Measurements from ENCODE around the gene WWOX. TPM values are rescaled to one million over a fixed set of nuclear protein-coding genes. Genes with fewer than 3 reads are reported as not detected.

WWOX gene
- total RNA-seq, 1 donor from 2014 or later = 15.8 TPM

DNA sequence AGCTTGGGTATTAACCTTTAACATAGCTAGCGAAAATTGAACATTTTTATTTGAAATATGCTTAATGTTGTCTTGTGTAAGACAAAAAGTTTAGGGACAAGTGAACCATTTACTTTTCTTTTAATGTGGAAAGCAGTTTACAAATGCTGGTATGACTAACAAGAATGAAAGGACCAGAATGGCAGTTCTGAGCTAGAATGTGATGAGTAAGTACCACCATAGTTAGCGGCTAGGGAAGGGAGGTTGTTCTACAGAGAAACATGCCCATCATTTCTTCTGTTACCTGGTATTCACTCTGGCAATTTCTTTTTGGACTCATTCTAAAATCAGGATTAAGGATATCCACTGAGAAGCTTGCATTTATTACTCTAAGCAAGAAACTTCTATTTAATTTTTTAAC is 121.1 kb downstream of the WWOX start:
- no peak for DNase-seq (ENCODE audit: low spot score)

DNA sequence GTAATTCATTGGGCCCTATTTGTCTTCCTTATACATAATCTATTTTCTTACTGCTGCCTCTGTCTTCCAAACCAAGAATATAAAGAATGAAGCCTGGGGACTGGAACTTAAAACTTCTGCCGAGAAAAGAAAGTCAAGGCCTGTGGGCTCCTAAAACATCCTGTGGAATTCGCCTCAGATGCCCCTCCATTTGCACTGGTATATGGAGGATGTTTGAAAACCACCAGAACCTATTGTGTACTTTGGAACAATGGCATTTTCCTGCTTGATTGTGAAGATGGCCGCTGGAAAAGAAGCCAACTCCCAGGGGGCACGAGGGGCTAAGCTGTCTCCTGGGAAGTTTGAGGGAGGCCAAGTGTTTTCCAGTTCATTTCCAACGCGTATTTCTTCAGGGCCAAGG is 122.4 kb downstream of the WWOX start:
- DNase-seq (ENCODE audit: low spot score) = no peak

DNA sequence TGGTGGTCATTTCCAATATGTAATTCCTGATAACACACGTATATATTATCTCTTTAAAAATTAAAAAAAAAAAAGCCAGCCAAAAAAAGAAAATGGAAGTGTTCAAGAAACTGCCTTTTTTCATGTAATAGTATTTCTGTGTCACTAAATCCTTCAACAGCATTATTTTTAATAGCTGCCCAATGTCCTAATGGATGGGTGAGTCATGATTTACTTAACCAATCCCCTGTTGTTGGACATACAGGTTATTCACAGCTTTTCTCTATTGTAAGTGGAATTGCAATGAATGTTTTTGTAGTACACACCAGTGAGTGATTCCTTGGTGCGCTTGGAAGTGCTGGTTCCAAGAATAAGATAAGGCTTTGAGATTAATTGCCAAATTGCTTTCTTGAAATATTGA is 124.9 kb downstream of the WWOX start:
- DNase-seq (ENCODE audit: low spot score) = no peak

DNA sequence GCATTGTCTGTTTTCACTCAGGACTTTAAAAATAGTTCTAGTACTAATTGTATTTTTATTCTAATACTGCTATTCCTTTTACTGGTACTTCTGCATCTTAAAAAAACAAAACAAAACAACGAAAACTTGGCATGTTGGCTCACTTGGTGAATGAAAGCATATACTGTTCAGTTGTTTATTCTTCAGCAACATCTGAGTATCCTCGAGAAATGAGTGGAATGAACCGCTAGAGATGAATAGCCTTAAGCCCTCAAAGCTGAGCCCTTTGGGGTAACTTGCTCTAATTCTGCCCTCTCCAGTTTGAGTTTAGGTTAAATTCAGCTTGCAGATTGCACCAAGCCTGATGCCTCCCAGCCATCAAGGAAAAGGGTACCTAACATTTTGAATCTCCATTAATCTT is 126.5 kb downstream of the WWOX start:
- DNase-seq (ENCODE audit: low spot score) = no peak

DNA sequence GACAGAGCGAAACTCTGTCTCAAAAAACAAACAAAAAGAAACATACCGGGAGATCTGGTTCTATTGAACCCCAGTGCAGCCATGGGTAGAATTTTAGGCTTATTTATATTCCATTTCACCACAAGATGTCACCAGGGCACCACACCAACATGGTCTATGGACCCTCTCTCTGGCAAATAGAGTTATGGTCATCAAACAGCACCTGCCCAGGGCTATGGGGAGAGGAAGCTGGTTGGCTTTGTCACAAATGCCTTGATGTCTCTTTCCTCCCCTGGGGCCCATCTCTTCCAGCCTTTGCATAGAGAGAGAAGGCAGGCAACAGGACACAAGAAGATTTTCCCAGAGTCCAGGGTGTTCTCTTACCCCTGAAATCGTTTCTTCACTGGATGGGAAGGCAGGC is 128.4 kb downstream of the WWOX start:
- DNase-seq (ENCODE audit: low spot score) = no peak

DNA sequence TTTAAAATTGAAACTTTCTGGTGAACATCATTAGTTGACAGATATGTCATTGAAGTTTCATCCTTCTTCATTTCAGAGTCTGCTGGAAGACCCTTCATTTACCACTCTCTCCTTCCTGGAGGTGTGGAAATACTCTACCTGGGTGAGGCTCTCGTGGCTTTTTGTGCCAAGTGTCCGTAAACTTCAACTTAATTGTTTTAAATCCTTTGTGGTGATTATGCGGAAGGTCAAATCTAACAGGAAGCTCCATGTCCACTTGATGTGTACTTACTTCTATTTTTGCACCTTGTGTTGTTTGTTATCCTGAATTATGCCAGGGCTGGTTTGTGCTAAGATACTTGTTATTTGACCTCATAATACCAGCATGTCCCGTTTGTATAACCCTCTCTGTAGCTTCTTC is 129.2 kb downstream of the WWOX start:
- DNase-seq (ENCODE audit: low spot score) = no peak

DNA sequence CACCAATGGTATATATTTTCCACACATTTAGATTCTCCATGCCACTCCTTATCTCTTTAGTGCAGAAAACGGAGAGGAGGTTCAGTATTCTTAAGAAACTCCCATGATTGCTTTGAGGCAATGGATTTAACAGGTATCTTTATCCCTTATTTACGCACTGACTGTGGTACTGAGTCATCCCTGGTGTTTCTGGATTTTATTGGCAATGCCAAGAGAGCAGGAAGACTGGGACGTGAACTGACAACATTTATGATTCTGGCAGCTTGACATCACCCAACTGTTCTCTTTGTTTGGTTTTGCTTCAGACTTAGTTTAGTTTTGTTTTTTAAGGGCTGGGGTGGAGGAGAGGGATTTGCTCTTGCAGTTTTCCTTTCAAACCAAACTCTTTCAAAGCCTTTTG is 131.4 kb downstream of the WWOX start:
- no peak for DNase-seq (ENCODE audit: low spot score)

DNA sequence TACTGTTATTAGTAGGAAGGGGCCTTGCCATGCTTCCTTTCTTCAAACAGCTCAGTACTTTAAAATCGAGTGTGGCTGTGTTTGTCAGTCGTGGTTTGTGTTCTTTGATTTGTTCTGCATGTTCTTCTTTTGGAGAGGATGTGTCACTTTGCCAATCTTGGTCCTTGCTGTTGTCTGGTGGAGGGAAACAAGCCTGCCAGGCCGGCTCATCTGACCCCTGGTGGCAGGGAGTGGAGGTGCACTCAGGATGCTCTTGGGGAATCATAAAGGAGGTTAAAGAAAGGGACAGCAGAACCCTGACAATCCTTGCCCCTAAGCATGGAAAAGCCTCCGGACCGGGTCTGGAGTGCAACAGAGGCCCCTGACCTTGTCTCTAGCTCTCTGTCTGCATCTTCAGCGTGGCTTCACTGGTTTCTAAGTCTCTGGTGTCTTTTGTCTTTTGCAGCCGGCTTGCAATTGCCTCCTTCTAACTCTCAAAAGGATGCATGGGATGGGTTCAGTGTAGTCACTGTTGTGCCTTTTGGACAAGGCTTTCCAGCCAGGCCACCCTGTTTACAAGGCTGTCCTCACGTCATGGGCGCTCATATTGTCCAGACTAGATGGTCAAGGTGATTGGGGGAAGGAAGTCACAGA is 135.8 kb downstream of the WWOX start:
- DNase-seq (ENCODE audit: low spot score) = no peak

DNA sequence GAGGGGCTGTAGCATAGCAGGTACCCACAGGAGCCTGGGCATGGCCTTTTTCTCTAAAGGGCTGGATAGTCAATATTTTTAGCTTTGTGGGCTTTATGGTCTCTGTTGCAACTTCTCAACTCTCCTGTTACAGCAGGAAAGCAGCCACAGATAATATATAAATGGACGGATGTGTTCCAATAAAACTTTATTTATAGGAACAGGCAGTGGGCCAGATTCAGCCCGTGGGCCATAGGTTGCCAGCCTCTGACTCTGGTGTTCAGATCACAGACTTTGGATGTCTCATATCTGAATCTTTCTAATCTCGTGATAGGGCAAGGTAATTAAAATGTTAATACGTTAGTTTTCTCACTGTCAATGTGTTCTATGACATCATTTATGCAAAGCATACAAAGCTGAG is 136.4 kb downstream of the WWOX start:
- no peak for DNase-seq (ENCODE audit: low spot score)

DNA sequence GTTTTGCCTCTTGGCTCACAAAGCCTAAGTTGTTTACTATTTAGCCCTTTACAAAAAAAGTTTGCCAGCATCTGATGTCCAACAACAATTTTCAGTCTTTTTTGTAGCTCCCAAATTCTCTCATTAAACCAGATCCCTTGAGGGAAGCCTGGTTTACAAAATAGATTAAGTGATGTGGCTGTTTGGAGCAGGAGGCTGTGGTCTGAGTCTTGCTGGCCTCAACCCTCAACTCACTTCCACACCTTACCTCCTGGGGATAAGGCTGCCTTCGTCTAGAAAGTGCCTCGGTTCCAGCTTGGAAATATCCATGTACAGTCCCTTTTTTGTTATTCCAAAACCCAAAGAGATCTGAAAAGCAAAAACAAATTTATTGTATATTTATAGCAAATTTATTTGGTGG is 138.4 kb downstream of the WWOX start:
- no peak for DNase-seq (ENCODE audit: low spot score)

DNA sequence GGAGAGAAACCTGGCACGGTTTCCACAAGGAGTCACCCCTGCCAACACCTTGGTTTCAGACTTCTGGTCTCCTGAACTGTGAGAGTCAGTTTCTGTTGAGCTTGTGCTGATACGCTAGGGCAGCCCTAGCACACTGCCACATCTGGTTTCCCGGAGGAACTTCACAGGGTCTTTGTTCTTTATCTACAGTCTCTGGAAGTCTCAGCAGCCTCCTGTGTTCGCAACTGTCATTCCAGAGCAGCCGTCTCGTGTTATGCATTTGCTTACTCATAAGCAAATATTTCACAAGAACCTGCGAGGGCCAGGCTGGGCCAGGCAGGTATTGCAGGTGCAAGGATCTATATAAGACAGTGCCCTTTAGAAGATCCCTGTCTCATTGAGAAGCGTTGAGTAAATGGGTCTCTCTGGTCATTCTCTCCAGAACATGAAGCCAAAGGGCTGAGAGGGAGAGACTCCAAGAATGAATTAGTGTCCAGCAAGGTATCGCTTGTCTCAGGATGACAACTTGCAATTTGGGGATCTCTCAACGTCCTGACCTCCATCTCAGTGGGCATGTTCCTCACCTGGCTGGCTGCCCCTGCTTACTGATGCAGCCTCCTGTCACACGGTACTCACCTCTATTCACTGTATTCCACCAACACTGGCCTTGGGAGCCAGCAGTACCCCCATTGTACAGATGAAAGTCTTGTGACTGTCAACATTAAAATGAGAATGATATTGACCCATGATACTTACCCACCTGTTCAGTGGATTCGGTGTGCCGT is 141.2 kb downstream of the WWOX start:
- no peak for DNase-seq (ENCODE audit: low spot score)

DNA sequence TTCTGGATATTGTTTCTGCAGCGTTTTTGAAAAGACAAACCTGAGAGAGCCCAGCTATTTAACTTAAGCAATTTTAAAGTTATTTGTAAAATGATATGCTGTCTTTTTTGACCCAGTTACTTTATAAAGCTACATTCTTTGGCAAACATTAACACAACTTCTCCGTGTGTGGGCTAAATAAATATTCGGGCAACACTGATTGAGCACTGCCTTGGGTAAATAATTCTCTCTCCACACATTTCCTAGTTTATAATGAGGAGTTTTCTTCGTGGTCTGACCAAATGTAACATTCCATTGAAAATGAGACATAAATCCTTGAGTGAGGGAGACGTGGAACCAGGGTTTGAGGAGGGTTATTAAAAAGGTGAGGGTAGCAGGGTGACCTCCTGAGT is 142.8 kb downstream of the WWOX start:
- DNase-seq (ENCODE audit: low spot score) = no peak

DNA sequence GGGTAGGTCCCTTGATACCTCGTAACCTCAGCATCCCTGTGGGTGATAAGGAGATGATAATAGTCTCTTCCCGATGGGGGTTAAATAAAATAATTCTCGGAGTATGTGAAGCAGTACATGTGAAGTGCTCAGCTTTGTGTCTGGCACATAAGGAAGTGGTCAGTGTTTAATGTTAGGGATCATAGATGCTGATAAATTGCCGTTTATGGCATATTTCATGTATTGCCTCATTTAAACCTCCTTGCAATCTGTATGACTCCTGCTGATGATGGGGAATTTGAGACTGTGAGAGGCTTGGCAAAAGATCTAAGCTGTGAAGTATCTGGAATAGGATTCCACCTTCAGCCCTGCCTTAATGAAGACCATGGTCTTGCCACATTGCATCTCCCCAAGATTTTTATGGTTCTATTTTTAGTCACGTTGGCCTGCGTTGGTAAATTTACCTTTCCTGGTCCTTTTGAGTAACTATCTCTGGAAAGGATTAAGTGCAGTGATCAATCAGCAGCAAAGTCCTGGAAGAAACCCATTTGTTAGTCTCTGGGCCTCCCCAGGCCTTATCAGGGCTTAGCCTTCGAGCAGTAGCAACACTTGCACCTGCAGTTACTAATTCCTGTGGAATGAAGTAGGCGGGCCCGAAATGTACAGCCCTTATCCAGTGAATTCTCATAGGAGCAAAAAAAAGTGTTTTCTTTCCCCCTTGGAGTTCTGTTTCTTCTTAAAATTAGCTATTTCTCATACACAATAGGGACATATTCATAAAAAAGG is 144.9 kb downstream of the WWOX start:
- DNase-seq (ENCODE audit: low spot score) = no peak

DNA sequence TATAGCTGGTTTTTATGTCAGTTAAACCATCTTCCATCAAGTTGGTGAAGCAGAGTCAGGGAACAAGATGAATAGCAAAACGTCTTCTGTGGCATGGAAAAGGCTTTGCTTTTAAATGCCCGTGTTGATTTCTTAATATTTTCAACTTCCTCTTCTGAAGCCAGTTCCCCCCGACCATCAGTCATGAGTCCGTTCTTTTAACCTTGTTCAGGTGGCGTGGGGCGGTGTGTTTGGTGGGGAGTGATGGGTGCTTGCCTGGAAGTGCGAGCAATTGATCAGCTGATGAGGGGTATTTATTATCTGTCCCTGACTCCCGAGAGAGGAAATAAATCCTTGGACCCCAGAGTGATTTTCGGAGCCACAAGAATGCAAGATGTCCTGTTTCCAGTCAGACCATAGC is 147.1 kb downstream of the WWOX start:
- no peak for DNase-seq (ENCODE audit: low spot score)

DNA sequence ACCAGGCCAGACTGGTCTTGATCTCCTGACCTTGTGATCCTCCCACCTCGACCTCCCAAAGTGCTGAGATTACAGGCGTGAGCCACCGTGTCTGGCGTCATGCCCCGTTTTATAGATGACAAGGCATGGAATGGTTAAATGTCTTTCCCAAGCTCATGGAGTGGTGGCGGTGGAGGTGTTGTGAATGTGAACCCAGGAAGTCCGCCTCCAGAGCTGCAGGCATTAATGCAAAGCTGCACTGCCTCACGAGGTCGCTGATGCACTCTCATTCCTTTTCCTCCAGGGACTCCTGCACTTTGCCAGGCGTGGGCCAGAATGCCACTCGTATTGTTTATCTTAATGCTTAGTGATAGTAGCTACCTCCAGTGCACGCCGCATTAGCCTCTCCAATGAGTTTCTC is 149.6 kb downstream of the WWOX start:
- DNase-seq (ENCODE audit: low spot score) = no peak

DNA sequence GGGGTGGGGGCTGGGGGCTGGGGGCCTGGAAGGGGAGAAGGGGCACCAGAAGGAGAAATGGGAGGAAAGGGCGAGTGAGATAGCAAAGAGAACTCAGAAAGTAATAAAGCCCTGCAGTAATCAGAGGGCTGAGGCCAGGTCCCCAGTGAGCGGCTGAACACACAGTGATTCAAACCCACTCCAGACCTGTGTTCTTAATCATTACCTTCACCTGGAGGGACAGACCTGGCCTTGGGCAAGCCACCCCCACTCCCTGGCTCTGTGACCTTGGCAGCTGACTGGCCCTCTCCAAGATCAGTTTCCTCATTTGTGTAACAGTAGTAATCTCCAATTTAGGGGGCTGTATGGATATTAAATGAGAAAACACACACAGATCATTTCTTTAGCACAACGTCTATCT is 150.4 kb downstream of the WWOX start:
- DNase-seq (ENCODE audit: low spot score) = no peak

DNA sequence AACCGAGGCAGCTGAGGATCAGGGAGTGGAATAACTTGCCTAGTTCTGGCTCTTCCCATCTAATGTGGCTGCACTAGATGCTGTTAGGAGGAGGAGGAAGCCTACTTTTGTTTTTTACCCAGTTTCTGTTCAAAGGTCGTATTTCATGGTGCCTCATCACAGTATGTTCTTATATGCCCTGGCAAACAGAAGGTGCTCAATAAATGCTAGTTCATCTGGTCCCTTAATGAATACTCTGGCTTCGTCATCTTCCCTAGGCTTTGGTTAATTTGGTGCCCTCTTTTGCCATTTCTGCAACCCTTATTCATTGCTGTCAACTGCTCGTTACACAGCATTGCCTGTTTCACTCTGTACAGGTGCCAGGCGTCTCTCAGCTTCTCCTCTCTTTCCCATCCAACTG is 151.7 kb downstream of the WWOX start:
- DNase-seq (ENCODE audit: low spot score) = no peak

DNA sequence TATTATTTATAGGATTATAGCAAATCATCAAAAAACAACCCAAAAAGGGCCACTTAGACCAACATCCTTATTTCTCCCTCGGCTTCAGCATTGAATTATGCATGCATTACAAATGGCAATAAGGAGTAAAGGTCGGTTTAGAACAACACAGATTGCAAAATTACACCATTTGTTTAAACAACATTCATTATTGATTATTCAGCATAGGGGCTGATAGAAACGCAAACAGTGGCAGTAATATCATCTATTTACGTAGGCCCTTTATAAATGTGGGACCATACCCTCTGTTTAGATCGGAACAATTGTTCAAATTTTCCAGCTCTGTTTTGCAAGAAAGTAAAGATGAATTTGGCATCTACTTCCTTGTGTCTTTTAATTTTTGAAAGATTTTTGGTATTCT is 153.3 kb downstream of the WWOX start:
- DNase-seq (ENCODE audit: low spot score) = no peak

DNA sequence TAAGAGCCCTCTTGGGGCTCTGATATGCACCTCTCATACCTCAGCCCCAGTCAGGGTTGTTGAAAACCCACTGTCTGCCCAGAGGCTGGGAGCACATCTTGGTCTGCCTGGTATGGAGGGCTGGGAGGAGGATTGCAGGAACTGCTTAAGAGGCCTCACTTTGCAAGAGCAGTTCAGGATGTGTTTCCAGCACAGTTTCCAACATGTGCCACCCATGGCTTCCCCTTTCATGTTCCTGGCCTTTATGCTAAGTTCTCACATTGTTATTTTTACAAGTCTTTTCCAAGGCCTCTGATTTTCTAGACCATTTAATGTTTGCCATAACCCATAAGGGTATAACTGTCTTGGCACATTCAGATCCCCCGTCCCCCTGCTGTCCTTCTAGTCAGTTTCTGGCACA is 155.4 kb downstream of the WWOX start:
- DNase-seq (ENCODE audit: low spot score) = no peak

DNA sequence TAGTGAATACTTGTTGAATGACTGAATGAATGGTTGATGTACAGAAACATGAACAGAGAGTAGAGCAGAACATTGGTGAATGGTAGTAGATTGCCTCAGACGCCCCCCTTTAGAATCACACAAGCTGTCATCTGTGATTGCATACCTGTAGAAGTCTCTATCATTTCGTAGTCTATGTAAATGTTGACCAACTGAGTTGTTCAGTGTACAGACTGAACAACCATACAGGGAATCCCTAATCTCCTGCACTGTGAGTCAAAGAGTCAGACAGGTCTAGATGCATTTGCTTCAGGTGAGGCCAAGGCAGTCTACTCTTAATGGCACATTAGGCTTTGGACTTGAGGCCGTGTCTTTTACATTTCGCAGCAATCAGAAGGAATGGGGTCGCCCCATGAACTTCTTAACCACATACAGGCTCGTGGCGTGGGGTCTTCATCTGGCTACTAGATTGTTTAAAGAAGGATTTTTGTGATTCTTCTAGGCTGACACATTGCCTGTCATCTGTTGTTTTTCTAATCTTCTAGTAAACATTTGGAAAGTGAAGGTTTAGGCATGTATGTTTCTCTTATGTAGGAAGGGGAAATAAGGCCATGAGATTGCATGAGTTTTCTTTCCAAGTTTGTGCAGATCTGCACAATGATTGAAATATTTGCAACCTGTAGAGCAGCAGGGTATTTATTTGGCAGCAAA is 157.4 kb downstream of the WWOX start:
- DNase-seq (ENCODE audit: low spot score) = no peak

DNA sequence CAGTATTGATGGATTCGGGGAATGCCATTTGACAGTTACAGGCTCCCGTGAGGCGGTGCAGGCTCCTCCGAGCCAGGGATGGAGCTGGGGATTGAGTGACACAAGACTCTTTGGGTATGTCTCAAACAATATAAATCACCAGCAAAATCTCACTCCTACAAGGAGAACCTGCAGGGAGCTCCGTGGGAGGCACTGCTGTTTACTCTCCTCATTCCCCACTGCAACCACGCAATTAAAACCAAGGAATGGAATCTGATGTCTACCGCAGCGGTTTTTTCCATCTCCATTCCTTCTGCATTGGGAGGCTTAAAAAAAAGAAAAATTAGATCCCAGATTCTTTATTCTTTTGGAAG is 157.9 kb downstream of the WWOX start:
- DNase-seq (ENCODE audit: low spot score) = no peak

All from mesenteric fat pad (tissue), 1 donor.